HG02884 (cell line): ENCODE measurements around the gene ACSS3.

Experiments
- ATAC-seq: cut with Tn5 transposase; IDR thresholded peaks from one replicate; pipeline ENCODE4 v1.9.1; 2021; ENCODE audit warnings: mild to moderate bottlenecking, moderate library complexity; ENCODE audit not compliant: unreplicated experiment

ACSS3 gene

GRCh38 chr12:81288651-81289050 lies 210.8 kb downstream of the ACSS3 start:
- ATAC-seq, result no peak

- no peak for ATAC-seq
Measured at GRCh38 chr12:81294325-81295190, 216.7 kb downstream of the ACSS3 start.

- no peak for ATAC-seq
Measured at GRCh38 chr12:81295251-81295650, 217.4 kb downstream of the ACSS3 start.

GRCh38 chr12:81296556-81297305 lies 218.9 kb downstream of the ACSS3 start:
- ATAC-seq, result no peak

- ATAC-seq, result no peak
Measured at GRCh38 chr12:81297601-81298000, 219.7 kb downstream of the ACSS3 start.

GRCh38 chr12:81300454-81300853 lies 222.6 kb downstream of the ACSS3 start:
- no peak for ATAC-seq

GRCh38 chr12:81303935-81304334 lies 226.1 kb downstream of the ACSS3 start:
- no peak for ATAC-seq
